IgD-negative memory B cell (primary cell): ENCODE measurements around the gene AIG1. TPM values are rescaled to one million over a fixed set of nuclear protein-coding genes. Genes with fewer than 3 reads are reported as not detected.

Source experiments
- polyA plus RNA-seq: library from polyadenylated mRNA; unstranded; fragments of 300-500 nt; fragmentation: Illumina TruSeq; gene quantifications from one replicate; pipeline ENCODE4 v1.2.3, GENCODE V29; 2021

The AIG1 gene
- polyA plus RNA-seq, 1 donor from 2014 or later: 23.0 TPM

Other genes starting within 250 kb of the AIG1 start
- gene HIVEP2, start 115.7 kb upstream of the AIG1 start, polyA plus RNA-seq: 5.9 TPM